ENCODE data around the gene CDHR5.

The CDHR5 gene

DNA sequence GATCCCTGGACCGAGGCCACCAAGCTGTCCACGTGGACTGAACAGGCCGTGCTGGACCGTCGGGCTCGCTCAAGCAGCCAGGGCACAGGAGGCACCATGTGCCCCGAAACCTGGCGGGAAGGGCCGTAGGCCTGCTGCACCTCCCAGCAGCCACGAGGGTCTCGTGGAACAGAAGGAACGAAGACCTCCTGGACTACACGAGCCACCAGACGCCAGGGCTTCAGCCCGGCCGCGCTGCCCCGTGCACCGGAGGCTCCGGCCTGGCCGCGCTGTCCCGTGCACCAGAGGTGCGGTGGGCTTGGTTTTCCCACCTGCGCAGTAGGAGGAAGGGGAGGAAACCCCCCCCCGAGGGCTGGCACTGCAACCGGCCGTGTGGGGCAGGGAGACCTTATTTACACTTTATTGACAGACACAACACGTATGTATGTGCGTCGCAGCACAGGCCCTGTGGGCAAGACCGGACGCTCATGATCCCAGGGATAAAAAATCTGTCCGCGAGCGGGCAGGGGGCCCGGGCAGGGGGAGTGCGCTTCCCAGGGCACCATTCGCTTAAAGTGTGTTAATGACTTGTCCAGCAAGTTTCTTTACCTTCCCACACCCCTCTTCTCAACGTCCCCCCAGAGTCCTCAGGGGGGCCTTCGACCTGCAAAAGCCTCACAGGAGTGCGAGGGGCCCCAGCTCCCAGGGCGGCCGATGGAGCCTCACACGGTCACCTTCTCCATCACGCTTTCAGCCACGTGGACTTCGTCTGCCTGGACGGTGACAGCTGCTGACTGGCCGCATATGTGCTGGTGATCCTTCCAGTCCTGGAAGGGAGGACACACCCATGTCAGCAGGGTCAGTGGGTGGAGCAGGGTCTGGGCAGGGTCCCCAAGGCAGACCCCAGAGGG is 19.3 kb upstream of the CDHR5 start:
- no peak for DNase-seq

DNA sequence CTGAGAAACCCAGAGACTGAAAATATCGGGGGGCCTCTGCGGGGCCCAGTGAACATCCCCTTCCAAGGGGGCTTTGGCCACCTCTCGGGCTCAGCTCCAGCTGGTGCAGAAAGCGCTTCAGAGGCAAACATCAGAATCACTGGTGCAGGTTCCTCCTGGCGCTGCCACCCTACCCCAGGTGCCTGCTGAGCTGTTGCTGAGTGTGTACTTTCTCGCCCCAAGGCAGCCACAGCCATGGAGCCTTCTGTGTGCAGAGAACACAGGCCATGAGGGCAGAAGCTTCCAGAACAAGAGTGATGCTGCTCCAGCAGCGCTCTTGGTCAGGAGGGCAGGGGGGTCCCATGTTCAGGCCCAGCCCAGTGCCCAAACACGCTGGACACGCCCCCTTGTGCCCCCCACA is 18.6 kb upstream of the CDHR5 start:
- DNase-seq: no peak

GRCh38 chr11:641806-642370 is 17.1 kb upstream of the CDHR5 start:
- DNase-seq: no peak

- no peak for DNase-seq
Measured at GRCh38 chr11:640021-640706, 15.4 kb upstream of the CDHR5 start.

DNA sequence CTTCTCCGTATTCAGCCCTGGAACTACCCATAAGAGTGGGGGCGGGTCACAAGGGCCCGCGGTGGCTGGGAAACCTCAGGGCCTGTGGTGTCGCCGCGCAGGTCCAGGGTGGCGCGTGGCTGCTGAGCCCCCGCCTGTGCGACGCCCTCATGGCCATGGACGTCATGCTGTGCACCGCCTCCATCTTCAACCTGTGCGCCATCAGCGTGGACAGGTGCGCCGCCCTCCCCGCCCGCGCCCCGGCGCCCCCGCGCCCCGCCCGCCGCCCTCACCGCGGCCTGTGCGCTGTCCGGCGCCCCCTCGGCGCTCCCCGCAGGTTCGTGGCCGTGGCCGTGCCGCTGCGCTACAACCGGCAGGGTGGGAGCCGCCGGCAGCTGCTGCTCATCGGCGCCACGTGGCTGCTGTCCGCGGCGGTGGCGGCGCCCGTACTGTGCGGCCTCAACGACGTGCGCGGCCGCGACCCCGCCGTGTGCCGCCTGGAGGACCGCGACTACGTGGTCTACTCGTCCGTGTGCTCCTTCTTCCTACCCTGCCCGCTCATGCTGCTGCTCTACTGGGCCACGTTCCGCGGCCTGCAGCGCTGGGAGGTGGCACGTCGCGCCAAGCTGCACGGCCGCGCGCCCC is 14.7 kb upstream of the CDHR5 start:
- no peak for DNase-seq

GRCh38 chr11:638631-639331 is 14.0 kb upstream of the CDHR5 start:
- no peak for DNase-seq

DNA sequence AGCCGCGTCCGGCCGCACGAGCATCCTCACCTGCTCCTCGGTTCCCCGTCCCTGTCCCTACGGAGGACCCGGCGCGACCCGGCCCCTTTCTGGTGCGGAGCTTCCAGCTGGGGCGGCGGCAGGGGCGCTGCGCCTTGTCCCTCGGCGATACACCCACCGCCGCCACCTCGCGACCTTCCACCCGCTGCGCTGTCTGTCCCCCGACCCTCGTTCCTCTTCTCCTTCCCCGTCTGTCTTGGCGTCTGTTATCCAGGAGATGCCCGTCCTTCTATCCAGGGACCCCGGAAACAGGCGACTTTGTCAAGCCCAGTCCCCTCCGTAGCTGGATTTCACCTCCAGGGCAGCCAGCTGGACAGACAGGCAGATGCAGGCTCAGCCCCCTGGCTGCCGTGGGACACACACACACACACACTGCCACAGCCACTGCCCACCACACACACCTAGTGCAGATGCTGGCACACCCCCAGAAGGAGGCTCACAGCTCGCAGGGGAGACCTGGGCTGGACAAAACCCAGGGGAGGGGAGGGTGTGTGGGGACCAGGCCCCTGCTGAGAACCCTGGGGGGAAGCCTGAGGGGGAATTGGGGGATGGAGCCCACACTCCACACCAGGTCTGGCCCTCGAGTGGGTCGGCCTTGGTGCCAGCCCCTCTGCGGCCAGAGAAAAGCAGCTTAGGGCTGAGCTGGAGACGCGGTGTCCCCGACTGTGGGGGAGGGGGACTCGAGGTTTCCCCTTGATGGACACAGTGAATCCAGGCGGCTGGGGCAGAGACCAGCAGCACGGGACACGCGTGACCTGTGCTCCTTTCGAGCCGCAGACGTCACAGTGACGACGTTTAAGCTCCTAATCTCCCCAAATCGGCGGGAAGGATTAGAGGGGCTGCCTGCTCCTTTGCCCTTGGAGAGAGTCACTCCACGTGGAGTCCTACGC is 13.1 kb upstream of the CDHR5 start:
- no peak for DNase-seq

GRCh38 chr11:637333-637592 is 12.5 kb upstream of the CDHR5 start:
- no peak for DNase-seq

- no peak for DNase-seq
Measured at GRCh38 chr11:636511-637332, 12.0 kb upstream of the CDHR5 start, which contains the start of gene DRD4. DRD4 (plus strand) TSS chr11:637269; CDS start chr11:637305, 36 bp downstream.

DNA sequence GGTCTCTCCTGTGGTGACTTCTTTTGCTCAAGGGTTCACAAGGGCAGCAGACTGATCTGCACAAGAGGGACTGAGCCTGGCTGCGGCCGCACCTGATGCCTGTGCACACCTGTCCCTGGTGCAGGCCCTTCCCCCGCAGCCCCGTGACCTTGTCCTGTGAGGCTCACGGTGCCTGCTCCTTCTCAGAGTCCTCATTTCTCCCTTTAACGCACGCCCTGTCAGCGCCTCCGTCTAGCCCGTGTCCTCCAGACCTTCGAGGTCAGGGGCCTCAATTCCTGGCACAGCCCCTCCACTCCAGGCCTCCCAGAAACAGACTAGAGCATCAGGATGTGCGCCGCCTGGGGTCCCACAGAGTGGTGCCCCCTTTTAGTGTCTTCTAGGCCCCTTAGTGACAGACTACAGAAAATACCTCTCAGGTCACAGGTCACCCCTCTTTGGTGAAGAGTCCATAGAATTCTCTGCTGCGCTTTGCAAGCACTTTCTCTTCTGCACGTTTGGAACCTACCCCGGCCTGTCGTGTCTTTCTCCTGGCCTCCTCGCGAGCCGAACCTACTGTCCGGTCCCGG is 11.3 kb upstream of the CDHR5 start:
- no peak for DNase-seq

GRCh38 chr11:630871-631270 is 6.1 kb upstream of the CDHR5 start:
- DNase-seq: no peak

DNA sequence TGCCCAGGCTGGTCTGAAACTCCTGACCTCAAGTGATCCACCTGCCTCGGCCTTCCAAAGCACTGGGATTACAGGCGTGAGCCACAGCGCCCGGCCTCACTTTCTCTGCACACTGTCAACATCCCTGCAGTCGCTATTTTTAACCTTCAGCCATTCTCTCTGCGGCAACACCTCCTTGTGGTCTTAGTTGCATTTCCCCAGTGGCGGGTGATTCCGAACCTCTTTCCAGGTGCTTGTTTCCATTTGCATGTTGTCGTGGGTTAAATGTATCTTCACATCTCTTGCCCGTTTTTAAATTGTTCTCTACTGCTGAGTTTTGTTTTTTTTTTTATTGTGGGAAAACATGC is 4.5 kb upstream of the CDHR5 start:
- DNase-seq: no peak

DNA sequence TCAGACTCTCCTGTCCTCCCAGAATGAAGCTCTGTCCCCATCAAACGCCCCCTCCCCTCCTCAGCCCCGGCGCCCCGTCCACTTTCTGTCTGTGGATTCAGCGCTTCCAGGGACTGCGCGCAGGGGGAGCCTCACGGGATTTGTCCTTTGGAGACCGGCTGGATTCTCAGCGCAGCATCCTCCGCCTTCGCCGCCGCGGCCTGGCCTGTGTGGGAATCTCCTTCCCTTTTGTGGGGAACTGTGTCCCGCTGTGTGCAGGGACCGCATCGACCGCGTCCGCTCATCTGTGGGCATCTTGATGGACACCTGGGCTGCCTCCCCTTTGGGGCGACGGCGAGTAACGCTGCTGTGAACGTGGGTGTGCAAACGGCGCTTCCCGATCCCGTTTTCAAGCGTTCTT is 3.3 kb upstream of the CDHR5 start:
- no peak for DNase-seq

- DNase-seq: no peak
Measured at GRCh38 chr11:627308-627576, 2.5 kb upstream of the CDHR5 start.

GRCh38 chr11:626475-627307 is 1.9 kb upstream of the CDHR5 start, which contains the start of gene SCT:
SCT (minus strand) TSS chr11:627181; CDS start chr11:627143, 38 bp downstream.
- no peak for DNase-seq

- DNase-seq: no peak
Measured at GRCh38 chr11:625636-626268, 997 bp upstream of the CDHR5 start.

- no peak for DNase-seq
Measured at GRCh38 chr11:623999-624704, 603 bp downstream of the CDHR5 start.

- DNase-seq: no peak
Measured at GRCh38 chr11:623349-623869, 1.3 kb downstream of the CDHR5 start.

DNA sequence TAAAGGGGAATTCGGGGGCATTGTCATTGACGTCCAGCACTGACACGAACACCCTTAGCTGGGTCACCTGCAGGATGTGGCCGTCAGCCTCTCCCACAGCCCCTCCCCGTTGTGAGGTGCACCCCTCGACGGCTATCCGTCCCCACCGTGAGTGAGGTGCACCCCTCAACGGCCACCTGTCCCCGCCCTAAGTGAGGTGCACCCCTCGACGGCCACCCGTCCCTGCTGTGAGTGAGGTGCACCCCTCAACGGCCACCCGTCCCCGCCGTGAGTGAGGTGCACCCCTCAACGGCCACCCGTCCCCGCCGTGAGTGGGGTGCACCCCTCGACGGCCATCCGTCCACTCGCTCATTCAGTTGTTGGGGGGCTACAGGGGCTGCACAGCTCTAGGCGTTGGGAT is 2.9 kb downstream of the CDHR5 start:
- DNase-seq: no peak
